ENCODE measurements around the gene DTL. TPM values are rescaled to one million over a fixed set of nuclear protein-coding genes. Genes with fewer than 3 reads are reported as not detected.

Gene DTL
- total RNA-seq, 1 experiment from 2014 or later = 19.0 TPM

- DNase-seq (ENCODE audit: low spot score) = no peak
Observed at GRCh38 chr1:212125654-212126053, 90.1 kb downstream of the DTL start.

- no peak for DNase-seq (ENCODE audit: low spot score)
Observed at GRCh38 chr1:212127221-212127620, 91.7 kb downstream of the DTL start.

- no peak for DNase-seq (ENCODE audit: low spot score)
Observed at GRCh38 chr1:212129781-212130180, 94.2 kb downstream of the DTL start.

- DNase-seq (ENCODE audit: low spot score) = no peak
Observed at GRCh38 chr1:212132025-212132424, 96.5 kb downstream of the DTL start.

- DNase-seq (ENCODE audit: low spot score) = no peak
Observed at GRCh38 chr1:212133319-212133718, 97.8 kb downstream of the DTL start.

GRCh38 chr1:212135166-212135565 is 99.6 kb downstream of the DTL start:
- no peak for DNase-seq (ENCODE audit: low spot score)

- DNase-seq (ENCODE audit: low spot score) = no peak
Observed at GRCh38 chr1:212137854-212138253, 102.3 kb downstream of the DTL start.

GRCh38 chr1:212138457-212138856 is 102.9 kb downstream of the DTL start:
- no peak for DNase-seq (ENCODE audit: low spot score)

- no peak for DNase-seq (ENCODE audit: low spot score)
Observed at GRCh38 chr1:212139526-212140135, 104.1 kb downstream of the DTL start.

GRCh38 chr1:212141404-212141803 is 105.9 kb downstream of the DTL start:
- no peak for DNase-seq (ENCODE audit: low spot score)

- DNase-seq (ENCODE audit: low spot score) = no peak
Observed at GRCh38 chr1:212142883-212143530, 107.5 kb downstream of the DTL start.

- peak; percentile 39 for DNase-seq (ENCODE audit: low spot score)
Observed at GRCh38 chr1:212147581-212148033, 112.1 kb downstream of the DTL start.

- no peak for DNase-seq (ENCODE audit: low spot score)
Observed at GRCh38 chr1:212149566-212149965, 114.0 kb downstream of the DTL start.

- no peak for DNase-seq (ENCODE audit: low spot score)
Observed at GRCh38 chr1:212152308-212152693, 116.8 kb downstream of the DTL start.

GRCh38 chr1:212152869-212153268 is 117.3 kb downstream of the DTL start:
- DNase-seq (ENCODE audit: low spot score) = no peak

- no peak for DNase-seq (ENCODE audit: low spot score)
Observed at GRCh38 chr1:212153635-212154034, 118.1 kb downstream of the DTL start.

Small RNA genes lying within 50 kb of the gene (small RNA-seq; reads per million reads assigned to genes)
- not detected for gene MIR3122
- gene RF00568 = not detected
- gene RN7SKP98 = not detected

Other genes with a start within 250 kb of the DTL start
- gene LPGAT1, start 205.0 kb upstream of the DTL start, total RNA-seq (2014; rRNA removed; shearing (Covaris generic)) = 13.1 and 13.7 TPM in 2 replicates
- 16.1 and 16.4 TPM in 2 replicates for gene INTS7, start 191 bp upstream of the DTL start, total RNA-seq (2014; rRNA removed; shearing (Covaris generic))
- gene PPP2R5A, start 249.7 kb downstream of the DTL start, total RNA-seq (2014; rRNA removed; shearing (Covaris generic)) = 36.1 and 42.1 TPM in 2 replicates